Lung (tissue), 12 donors: ENCODE data around the gene GARS1. TPM values are rescaled to one million over a fixed set of nuclear protein-coding genes. Genes with fewer than 3 reads are reported as not detected.

Source experiments
- ATAC-seq: fragments of 200-7000 bp; cut with Tn5 transposase; one replicate; pipeline ENCODE4 v1.9.1; 2020; ENCODE audit warnings: moderate number of reproducible peaks; ENCODE audit not compliant: insufficient read depth, low FRiP score
- DNase-seq, 3 donors: peaks; one replicate each; pipeline ENCODE4 v3.0.0-alpha.2; 2013 to 2017
- H3K27ac ChIP-seq, 2 donors: one replicate each; pipeline ENCODE4 v1.5.1; 2013; ENCODE audit warnings: mild to moderate bottlenecking in 2 of 2, moderate library complexity in 2 of 2, control low read depth in 1 of 2, inconsistent platforms in 1 of 2, low read depth in 1 of 2, low read length in 1 of 2
- H3K27me3 ChIP-seq, 3 donors: one replicate each; pipeline ENCODE4 v1.5.1; 2013; ENCODE audit warnings: low read length in 2 of 3; ENCODE audit not compliant: control insufficient read depth in 3 of 3, insufficient read depth in 3 of 3
- H3K36me3 ChIP-seq, 4 donors: one replicate each; pipeline ENCODE4 v1.5.1; 2013; ENCODE audit warnings: low read length in 4 of 4, mild to moderate bottlenecking in 1 of 4, moderate library complexity in 1 of 4; ENCODE audit not compliant: control insufficient read depth in 4 of 4, insufficient read depth in 4 of 4
- H3K4me1 ChIP-seq, 5 donors: one replicate each; pipeline ENCODE4 v1.5.1; 2013; ENCODE audit warnings: low read length in 5 of 5, mild to moderate bottlenecking in 2 of 5, moderate library complexity in 1 of 5; ENCODE audit not compliant: control insufficient read depth in 5 of 5, insufficient read depth in 5 of 5
- H3K4me3 ChIP-seq: one replicate; pipeline ENCODE4 v1.5.1; 2013; ENCODE audit warnings: mild to moderate bottlenecking, control low read depth, moderate library complexity
- H3K9ac ChIP-seq, 2 donors: one replicate each; pipeline ENCODE4 v1.5.1; 2013; ENCODE audit warnings: low read length in 2 of 2, control low read depth in 1 of 2; ENCODE audit not compliant: insufficient read depth in 1 of 2
- H3K9me3 ChIP-seq, 4 donors: one replicate each; pipeline ENCODE4 v1.5.1; 2013; ENCODE audit warnings: low read length in 3 of 4, mild to moderate bottlenecking in 1 of 4, moderate library complexity in 1 of 4; ENCODE audit not compliant: control insufficient read depth in 4 of 4, insufficient read depth in 3 of 4
- CTCF ChIP-seq: IDR thresholded peaks from 2 replicates; pipeline ENCODE4 v1.5.1; 2012; ENCODE audit warnings: mild to moderate bottlenecking; ENCODE audit errors: control extremely low read depth, extremely low read depth
- WGBS, 2 donors: extraction: QIAGEN DNeasy Blood & Tissue Kit; methylation state at CpG; one replicate each; pipeline ENCODE4 v1.1.7; 2013; 5-methylcytosine and 5-hydroxymethylcytosine counted together
- polyA plus RNA-seq, 2 donors: library from polyadenylated mRNA; stranded (reverse); fragments of 200-250 nt; gene quantifications; one replicate each; pipeline ENCODE4 v1.2.1, GENCODE V29; 2013
- total RNA-seq, 2 donors: library from RNA; depleted of rRNA in 1 of 2; stranded (reverse); fragments of >200 nt in 1 of 2; gene quantifications; one replicate each; pipeline ENCODE4 v1.2.1, GENCODE V29; 2014 to 2021
- donor health status: control.
- donor health status: control.
- donor health status: Bipolar disorder and iron deficiency.
- donor health status: healthy.
- donor health status: DM: yes; HTN: yes; CAD: no.

The GARS1 gene
- total and polyA plus RNA-seq, 4 donors: 55.5 to 132 (median 92.1) TPM

GRCh38 chr7:30660331-30661255 is 65.9 kb downstream of the GARS1 start:
- Histone ChIP-seq H3K4me1 (no peaks in the 10 kb centered on the region), H3K27ac (no peak overlapping the region), H3K9me3 (no peaks in the 10 kb centered on the region), H3K36me3 (no peaks in the 10 kb centered on the region), H3K9ac (no peak overlapping the region), H3K27me3 (no peaks in the 10 kb centered on the region), H3K4me3 (no peak overlapping the region)
- WGBS, 2 donors: 81 to 91% methylated on average over 16 of the region's 16 CpGs
- DNase-seq (no peak), ATAC-seq (no peak)
- TF ChIP-seq CTCF: no peak

DNA sequence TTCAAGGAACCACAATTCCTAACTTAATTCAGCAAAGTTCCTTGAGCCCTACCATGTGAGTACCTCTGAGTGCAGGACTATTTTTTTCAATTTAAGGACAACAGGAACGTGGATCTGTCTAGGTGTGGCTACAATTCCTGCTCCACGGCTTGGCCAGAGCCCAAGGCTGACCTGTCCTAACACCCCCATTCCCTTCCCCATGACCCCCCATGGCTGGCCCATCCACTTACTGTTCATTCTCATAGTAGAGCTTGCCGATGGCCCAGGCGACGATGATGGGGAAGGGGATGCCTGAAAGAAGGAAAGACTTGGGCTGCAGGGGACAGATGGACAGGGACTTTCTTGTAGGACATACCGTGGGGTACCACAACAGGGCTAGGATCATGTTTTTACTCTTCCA is 67.2 kb downstream of the GARS1 start:
- H3K27me3 ChIP-seq: no peaks in the 10 kb centered on the region
- ATAC-seq (no peak), DNase-seq (no peak)
- TF ChIP-seq CTCF: no peak
- H3K4me3 ChIP-seq: no peak overlapping the region
- H3K9me3 ChIP-seq: no peaks in the 10 kb centered on the region
- H3K27ac ChIP-seq: no peak overlapping the region
- WGBS, 2 donors: 86 to 91% methylated on average over 6 of the region's 6 CpGs
- H3K9ac ChIP-seq: no peak overlapping the region
- H3K4me1 ChIP-seq: no peaks in the 10 kb centered on the region
- H3K36me3 ChIP-seq: no peaks in the 10 kb centered on the region

DNA sequence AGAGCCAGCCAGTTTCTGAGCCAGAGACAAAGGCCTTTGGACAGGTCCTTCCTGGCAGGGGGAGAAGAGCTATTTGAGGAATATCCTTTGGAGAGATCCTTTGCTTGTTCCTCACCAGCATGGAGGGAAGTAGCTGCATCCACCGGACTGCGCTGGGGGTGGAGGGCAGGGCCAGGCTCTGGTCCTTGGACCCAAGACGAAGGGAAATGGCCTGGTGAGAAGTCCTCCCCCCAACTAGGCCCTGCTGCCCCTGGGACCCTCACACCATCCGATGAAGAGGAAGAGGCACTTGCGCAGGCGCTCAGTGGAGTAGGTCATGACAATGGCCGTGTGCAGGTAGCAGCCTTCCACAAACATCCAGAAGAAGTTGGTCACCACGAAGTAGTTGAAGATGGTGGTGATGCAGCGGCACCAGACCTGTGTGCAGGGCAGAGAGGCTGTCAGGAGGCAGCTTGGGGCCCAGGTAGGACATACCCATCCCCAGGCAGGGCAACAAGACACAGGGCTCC is 67.8 kb downstream of the GARS1 start:
- no peak overlapping the region for H3K9ac ChIP-seq
- H3K4me3 ChIP-seq: no peak overlapping the region
- H3K27me3 ChIP-seq: no peaks in the 10 kb centered on the region
- WGBS, 2 donors: 87 to 90% methylated on average over 9 of the region's 9 CpGs
- ATAC-seq (no peak), DNase-seq (no peak)
- H3K27ac ChIP-seq: no peak overlapping the region
- no peaks in the 10 kb centered on the region for H3K36me3 ChIP-seq
- no peak for TF ChIP-seq CTCF
- no peaks in the 10 kb centered on the region for H3K9me3 ChIP-seq
- no peaks in the 10 kb centered on the region for H3K4me1 ChIP-seq
